Activated T-cell treated with anti-CD3 and anti-CD28 coated beads for 48 hours (primary cell): ENCODE data around the gene MUC5B.

Source experiments
- DNase-seq: peaks from one replicate; pipeline ENCODE4 v3.0.0-alpha.2; 2020; ENCODE audit warnings: low read depth

MUC5B gene

DNA sequence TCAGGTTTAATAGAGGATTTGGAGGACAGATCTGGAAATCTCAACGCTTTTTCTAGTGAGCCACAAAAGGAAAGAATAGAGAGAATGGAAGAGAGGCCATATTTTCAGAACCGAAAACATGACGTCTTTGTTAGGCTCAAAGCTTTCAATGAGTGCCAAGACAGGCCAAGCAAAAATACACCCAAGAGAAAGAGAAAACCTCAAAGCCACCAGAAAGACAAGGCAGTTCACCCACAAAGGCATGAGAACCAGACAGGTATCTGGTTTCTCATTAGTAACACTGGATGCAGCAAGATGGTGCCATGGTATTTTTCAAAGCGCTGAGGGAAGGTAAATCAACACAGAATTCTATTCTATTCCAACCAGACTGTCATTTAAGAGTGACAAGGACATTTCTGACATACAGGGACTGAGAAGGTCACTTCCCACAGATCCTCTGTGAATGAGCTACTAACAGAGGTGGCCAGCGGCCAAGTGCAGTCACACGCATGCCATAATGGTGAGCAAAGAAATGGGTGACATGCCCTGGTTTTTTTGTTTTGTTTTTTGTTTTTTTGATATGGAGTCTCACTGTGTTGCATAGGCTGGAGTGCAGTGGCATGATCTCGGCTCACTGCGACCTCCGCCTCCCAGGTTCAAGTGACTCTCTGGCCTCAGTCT, 44.7 kb downstream of the MUC5B start:
- DNase-seq: no peak

DNA sequence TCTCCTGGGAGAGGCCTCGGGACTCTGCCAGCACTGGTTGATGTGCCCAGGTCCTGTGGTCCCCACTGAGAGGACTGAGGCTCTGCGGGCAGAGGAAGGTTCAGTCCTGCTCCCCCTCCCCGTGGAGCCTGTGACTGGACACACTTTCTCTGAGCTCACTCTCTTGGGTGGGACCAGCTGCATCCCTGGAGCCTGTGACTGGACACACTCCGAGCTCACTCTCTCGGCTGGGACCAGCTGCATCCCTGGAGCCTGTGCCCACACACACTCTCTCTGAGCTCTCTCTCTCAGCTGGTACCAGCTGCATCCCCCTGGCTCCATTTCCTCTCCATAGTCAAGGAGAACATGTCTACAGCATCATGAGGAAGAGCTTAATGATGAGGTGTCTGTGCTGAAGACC, 47.1 kb downstream of the MUC5B start:
- DNase-seq: no peak

DNA sequence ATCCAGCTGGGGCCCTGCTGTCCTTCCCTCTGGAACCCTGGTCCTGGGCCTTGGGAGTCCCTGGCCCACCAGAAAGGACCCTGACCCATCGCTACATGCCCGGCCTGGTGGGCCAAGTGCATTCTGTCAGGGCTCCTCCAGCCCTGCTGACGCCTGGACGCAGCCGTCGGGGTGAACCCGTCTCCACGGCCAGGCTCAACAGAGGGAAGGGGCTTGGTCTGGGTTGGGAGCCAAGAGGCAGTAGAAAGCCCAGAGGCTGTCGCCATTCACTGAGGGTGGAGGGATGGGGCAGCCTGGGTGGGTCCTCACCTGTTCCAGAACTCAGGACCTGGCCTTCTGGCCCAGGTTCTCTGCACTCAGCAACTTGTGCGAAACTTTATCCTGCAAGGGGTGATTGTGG, 47.6 kb downstream of the MUC5B start:
- no peak for DNase-seq

DNA sequence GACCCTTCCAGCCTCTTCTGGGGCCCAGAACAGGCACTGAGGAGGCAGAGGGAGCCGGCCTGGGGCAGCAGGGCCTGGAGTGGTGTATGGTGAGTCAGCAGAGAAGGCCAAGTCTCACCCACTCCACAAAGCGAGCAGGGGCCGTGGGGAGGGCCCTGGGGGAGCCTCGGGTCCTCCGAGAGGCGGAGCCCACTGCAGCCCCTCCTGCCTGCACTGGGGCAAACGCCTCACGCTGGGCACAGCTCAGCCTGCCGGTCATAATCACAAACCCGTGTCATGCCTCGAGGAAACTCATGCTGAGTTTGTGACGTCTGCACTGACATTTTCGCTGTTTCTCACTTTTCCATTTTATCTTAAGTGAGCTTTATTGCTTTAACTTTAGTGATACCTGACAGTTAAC, 48.1 kb downstream of the MUC5B start:
- no peak for DNase-seq

DNA sequence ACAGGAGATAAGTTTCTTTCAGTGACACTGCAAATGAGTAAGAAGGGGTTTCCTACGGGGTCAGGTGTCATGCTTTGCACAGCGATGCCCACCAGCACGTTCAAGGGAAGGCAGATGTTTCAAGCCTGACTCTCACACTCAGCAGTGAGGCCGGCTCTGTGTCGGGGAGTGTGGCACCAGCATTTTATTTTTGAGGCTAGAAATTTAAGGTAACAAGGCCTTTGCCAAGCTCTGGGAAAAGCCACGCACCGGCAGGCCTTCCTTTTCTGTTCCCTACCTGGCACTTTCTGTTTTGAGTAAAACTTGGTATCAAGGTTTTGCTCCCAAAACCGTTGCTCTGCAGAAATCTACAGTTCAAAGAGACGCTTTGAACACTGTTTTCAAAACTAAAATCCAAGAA, 48.5 kb downstream of the MUC5B start:
- DNase-seq: no peak

DNA sequence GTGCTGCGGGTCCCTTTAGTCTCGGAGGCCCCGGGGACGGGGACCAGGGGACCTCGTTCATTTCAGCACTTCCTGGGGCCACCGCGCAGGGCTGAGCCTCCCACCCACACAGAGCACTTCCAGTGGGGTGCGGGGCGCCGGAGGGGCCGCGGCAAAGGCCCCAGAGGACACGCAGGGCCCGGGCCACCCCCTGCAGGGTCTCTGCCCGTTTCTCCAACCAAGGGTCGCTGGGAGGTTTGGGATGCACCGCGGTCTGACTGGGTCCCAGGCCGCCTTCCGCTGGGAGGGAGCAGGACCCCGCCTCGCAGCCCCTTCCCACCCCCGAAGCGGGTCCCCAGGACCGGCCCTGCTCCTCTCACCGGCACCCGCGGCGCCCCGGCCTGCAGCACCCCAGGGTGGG, 49.1 kb downstream of the MUC5B start:
- no peak for DNase-seq

DNA sequence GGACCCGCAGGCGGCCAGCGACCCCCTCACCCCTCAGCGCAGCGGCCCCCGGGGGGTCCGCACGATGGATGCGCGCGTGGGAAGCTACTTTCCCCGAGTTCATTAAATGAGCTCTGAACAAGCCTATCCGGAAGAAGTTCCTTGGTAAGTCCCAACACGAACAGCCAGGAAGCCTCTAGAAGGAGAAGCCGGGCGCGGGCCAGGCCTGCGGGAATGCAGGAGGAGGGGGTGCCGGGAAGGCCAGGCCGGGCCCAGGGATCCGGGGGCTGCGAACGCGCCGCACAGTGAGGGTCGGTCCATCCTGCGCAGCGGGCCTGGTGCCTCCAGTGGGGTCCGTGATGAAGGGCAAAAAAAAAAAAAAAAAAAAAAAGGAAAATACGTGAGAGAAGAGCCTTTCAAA, 49.7 kb downstream of the MUC5B start:
- no peak for DNase-seq

DNA sequence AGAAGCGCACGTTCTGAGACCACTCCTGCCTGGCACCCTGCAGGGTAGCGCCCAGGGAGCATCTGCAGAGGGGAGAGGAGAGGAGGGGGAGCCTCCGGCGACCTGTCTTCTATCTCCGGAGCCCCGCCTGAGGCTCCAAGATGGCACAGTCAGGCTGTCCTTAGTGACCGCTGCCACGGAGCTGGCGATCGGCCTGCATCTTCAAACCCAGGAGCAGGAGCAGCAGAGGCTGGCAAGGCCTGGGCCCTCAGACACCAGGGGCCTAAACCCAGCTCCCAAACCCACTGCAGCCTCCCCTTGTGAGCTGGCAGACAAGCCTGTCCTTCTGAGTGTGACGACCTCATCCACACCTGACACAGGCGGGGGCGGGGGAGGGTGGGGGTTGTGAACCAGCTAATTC, 51.6 kb downstream of the MUC5B start:
- no peak for DNase-seq

DNA sequence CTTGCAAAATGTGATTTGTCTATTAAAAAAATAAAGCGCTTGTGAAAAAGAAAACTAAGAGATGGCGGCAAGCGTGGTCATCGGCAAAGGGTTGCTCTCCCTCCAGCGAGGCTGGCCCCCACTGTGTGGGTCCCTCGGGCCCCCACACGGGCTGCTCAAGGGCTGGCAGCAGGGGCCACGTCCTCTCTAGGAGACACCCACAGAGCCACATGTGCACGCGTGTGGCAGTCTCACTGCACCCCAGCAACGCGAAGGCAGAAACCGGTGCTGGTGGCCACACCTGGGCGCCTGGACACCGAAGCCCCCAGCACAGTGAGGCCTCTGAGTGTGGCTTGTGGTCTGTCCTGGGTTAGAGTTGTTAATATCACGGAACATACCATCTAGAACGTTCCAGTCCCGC, 52.2 kb downstream of the MUC5B start:
- no peak for DNase-seq

DNA sequence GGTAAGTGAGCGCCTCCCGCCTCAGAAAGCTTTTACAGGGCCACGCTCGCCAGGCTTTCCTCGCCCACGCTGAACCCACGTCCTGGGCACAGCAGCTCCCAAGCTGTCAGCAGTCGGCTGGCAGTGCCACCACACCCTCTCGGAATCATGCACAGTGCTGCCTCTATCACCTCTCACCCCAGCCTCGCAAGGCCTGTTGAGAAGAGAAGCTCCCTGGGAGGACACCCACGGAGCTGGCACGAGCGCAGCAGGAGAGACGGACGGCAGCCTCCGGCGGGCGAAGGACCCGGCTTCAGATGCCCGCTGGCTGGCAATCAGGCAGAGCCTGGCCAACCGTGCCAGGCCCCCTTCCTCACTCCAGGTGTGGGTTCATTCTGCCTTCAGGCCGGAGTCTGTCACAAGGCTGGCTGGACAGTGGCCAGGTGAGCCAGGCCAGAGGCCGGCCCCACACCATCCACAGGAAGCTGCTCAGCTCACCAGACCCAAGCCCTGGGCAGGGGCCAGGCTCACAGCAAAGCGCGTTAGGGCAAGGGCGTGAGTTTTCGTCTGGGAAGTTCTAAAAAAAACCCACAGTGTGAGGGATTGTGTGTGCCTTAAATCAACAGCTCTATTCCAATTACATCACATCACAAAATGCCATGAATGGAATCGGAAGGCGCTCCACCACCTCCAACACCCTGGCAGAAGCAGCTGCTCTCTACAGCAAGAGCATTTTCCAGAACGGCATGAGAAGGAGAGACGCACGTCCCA, 53.4 kb downstream of the MUC5B start:
- DNase-seq: no peak

DNA sequence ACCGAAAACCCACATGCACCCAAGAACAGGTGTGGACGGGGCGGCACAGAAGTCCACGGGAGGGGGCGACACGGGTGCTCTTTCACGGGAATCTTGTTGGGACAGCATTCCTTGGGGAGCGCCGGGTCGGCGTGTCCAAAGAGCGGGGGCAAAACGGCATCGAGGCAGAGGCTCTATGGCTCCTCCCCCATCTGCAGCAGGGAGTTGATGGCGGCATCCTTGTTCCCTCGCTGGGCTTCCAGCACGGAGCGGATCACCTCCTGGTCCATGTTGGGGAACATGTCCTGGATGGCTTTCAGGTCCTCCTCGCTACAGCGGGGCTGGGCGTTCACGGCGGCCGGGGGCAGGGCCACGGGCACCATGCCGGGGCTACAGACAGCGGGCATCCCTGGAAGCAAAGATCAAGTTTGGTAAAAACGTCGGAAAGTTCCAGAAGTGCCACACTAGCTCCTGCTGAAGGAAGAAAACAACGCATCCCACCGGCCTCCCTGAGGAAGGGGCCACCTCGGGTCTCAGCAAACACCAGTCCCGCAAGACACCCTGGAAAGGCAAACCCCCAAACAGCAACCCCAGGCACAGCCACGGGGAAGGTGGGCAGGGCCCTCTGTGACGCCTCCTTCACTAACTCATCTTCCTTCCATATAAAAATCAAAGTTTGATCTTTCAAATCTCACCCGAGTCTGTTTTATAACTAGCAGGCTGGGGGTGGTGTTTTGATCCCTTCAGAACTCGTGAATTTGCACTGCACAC, 54.2 kb downstream of the MUC5B start:
- DNase-seq: no peak

DNA sequence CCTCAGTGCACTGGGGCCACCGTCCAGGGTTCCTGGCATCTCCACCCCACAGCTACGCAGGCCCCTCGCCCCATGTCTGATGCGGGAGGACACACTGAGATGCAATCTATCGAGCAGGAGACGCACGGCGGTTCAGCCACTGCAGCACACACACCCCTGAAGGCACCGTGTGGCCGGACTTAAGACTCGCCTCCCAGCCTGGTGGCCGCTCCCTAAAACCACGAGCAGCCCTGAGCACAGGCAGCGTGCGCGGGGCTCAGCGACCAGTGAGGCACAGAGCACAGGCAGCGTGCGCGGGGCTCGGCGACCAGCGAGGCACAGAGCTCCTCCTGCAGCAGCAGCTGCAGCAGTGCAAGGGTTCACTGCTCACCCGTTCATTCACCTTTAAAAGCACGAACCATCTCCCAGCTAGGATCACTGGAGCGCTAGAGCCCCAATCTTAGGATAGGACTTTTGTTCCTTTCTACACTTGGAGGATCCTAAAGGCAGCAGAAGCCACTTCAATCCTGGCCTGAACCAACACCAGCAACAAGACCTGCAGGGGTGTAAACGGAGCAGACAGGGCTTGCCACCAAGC, 55.2 kb downstream of the MUC5B start:
- DNase-seq: no peak

DNA sequence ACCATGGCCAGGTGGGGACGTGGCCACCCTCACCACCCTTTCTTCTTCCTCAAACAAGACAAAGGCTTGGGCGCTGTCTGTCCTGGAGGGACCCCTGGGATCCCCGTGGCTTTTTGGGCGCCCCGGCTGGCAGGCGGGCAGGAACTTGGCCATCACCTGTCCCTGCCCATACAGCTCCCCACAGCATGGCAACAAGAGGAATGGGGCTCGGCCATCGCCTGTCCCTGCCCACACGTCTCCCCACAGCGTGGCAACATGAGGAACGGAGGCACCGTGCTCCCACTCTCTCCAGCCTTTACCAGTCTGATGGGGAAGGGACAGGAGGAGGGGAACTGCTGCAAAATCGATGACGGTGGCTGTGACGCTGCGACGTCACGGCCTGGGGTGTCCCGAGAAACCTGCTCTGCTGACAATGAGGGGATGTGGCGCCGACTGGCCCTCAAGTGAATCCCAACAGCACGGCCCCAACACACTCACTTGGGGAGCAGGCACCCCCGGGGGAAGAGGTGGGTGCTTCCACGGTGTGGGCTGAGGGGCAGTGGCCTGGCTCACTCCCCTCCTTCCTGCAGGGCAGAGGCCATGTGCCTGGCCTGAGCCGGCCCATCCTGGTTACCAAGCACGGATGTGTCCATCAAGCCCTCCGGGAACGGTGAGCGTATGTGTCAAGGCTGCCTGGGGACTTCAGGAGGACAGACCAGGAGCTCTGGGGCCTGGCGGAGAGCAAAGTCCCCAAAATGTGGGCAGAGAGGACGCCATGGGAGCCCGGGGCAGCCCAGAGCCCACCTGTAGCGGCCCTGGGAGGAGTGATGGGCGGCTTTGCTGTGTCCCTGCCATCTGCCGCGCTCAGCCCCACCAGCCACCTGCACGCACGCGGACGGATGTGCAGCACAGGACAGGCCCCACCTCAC, 56.2 kb downstream of the MUC5B start:
- no peak for DNase-seq

DNA sequence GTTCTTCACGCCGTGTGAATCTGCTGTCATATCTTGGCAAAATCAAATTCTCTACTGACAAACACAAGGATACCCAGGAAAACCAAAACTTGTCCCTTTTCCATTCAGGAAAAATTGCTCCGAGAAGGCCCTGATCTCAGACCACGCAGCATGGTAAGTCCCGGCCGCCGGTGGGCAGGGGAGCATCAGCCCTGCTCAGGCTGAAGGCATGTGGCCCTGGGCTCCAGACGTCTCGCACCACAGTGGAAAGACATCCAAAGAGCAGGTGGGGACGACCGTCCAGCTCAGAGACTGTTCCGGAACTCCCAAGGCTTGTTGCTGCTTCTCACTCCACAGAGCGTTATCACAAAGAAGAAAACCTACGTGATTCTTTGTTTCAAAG, 56.8 kb downstream of the MUC5B start:
- DNase-seq: no peak

DNA sequence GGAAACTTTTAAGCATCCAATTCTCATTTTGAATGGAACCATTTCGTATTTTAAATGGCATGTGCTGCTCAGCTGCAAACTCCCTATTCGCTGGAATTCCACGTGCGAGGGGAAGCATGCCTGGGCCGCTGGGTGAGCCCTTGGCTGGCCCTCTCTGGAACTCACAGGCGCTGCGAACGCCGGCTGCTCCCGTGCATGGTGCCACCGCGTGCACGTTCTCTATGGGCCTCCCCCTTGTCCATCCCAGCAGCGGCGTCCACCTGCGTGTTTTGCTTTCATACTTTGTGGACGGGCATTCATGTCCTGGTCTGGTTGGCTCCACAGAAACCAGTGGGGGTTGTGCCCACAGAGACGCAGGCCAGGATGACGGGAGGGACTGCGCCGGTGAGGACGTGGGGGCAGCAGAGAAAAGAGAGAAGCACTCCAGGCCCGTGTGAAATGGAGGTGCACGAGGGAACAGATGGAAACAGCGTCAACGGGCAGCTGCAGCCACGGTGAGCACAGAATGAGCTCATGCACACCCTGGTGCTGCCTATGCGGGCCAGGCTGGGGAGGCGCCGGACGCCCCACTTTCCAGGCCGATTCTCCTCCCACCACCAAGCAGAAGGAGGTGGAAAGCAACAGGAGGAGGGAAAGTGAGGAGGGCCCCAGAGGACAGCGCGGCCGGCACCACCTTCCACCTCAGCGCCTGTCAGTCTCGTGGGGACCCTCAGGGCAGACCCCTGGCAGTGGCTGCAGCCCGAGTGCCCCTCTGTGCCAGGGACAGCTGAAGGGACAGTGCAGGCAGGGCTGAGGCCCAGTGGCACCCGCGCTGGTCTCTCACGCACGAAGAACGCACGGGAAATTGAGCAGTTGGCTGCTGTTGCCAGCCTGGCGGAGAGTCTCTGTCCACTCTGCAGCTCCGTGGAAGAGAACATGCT, 57.5 kb downstream of the MUC5B start:
- DNase-seq: no peak

DNA sequence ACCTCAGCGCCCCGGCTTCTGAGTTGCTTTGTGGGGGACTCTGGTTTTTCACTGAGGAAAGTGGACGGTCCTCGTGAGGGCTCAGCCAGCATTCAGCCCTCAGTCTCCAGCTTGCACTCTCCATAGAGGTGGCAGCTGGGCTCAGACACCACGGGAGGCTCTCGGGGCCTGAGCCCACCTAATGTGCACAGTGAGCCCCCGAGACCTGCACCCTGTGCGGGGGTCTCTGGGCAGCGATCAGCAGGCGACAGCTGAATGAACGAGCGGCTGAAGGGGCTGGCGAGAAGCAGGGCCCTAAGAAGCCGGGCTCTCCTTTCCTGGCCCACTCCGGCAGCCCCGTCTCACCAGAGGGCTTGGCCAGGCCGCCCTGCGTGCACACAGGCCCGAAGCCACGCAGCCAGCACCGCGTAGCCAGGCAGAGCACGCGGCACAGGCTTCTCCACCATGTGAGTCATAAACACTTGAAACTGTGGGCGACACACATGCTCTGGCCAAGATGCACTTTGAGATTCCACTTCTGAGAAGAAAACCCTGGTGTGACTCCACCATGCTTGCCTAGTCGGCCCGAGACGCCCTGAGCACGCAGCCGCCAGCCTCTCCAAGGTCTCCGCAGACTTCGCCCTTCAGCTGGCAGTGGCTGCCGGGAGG, 58.6 kb downstream of the MUC5B start:
- DNase-seq: no peak

DNA sequence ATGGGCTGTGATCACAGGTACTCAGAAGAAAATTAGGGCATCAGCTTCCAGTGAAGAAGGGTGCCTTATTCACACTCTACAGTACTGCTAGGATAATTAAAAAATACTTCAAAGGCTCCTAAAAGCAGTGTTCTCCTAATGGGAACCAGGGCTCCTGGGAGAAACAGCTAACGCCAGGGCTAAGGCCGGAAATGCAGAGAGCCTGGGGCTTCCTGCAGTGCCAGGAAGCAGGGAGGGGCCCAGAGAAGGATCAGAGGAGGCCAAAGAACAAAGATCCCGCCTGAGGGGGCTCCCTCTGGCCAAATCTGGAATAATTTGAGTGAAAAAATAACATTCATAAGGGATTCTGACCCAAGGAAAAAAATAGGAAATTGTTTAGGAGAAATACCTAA, 59.1 kb downstream of the MUC5B start:
- DNase-seq: no peak

DNA sequence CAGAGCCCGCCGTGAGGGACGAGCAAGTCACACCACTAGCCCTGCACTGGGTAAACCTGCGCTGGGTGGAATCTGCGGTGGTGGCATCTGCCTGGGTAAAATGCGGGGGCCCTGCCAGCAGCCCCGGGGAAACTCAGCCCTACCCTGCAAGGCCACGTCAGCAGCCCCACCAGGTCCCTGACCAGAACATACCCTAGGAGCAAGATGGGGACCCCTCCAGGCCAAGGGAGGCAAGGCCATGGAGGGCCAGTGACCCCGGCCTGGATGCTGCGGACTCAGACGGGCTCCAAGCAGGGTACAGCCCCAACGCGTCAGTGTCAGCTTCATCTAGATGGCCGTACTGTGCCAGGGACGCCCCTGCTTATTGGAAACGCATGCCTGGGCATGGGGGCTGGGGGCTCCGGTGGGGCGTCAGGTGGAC, 60.2 kb downstream of the MUC5B start:
- DNase-seq: no peak

DNA sequence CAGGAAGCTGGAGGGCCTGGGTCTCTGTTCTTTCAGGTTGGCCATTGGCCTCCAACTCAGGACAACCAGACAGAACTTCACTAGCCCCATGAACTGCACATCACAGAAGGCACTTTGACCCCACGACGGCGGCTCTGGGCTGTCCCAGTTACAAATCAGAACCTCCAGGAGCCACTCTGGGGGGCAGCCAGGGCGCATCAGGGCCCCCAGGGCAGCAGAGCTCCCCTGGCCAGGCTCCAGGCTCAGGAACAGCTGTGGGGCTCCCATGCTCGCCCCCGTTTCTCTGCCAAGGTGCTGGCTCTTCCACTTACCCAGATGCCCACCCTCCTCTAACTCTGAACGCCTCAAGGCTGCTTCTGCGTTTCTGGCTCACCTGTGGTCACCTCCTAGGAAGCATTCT, 61.0 kb downstream of the MUC5B start:
- no peak for DNase-seq

DNA sequence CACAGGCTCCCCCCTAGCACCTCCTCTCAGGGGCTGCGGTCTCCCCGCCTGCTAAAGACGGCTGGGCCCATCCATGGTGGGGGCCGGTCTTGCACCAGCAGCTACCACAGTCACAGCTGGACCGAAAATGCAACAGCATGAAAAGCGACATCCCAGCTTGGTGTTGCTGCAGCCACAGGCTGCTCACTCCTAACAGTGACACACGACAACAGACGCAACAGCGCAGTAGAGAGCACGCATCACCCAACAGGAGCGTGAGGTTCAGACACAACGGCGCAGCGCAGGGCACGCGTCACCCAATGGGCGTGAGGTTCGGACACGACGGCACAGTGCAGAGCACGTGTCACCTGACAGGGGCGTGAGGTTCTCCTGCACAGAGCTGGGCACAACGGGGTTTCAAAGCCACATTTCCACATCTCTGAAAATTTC, 62.5 kb downstream of the MUC5B start:
- DNase-seq: no peak
